ENCODE data around the gene TRPC4AP. TPM values are rescaled to one million over a fixed set of nuclear protein-coding genes. Genes with fewer than 3 reads are reported as not detected.
A peak's percentile ranks its signal among the peaks of the same experiment; 100 is the strongest.

The TRPC4AP gene
- total RNA-seq, 3 donors from 2014 or later (not counting 1 experiment from before 2014, with no cell fraction given): 72.3 to 79.0 (median 74.4) TPM

DNA sequence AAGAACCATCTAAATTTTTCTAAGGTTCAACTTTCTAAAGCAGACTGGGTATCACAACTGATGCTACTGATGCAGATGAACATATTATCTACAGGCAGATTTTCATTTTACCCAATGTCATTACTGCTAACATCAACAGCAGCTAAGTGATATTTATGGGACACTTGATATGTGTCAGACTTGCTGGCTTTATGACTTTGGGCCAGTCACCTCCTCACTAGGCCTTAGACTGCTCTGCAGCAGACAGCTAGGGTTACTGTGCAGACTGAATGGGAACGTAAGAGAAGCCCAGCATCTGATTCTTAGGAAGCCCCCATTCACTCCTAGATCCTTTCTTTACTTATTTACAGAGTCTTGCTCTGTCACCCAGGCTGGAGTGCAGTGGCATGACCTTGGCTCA, 70.8 kb downstream of the TRPC4AP start:
- Histone ChIP-seq H3K27me3 (ENCODE audit: control insufficient read depth, insufficient read depth, low read length) (no peaks in the 10 kb centered on the region), H3K36me3 (ENCODE audit: control insufficient read depth, insufficient read depth, low read length) (peaks cover 55% of the 10 kb centered on the region), H3K4me3 (ENCODE audit: low read length) (no peak overlapping the region), H3K27ac (ENCODE audit: low read length) (no peak overlapping the region), H3K9me3 (ENCODE audit: control insufficient read depth, insufficient read depth, low read length) (no peaks in the 10 kb centered on the region), H3K4me1 (ENCODE audit: control insufficient read depth, insufficient read depth, low read length) (no peaks in the 10 kb centered on the region)
- no peaks in the 10 kb centered on the region for H3K27me3 Mint-ChIP-seq (ENCODE audit: low read depth in 2 of 2)
- 95% methylated on average over 1 of the region's 1 CpG for WGBS (ENCODE audit: insufficient coverage)
- H3K4me3 Mint-ChIP-seq: no peak overlapping the region
- DNase-seq (no peak), ATAC-seq (no peak)
- TF ChIP-seq, protein P1, sequence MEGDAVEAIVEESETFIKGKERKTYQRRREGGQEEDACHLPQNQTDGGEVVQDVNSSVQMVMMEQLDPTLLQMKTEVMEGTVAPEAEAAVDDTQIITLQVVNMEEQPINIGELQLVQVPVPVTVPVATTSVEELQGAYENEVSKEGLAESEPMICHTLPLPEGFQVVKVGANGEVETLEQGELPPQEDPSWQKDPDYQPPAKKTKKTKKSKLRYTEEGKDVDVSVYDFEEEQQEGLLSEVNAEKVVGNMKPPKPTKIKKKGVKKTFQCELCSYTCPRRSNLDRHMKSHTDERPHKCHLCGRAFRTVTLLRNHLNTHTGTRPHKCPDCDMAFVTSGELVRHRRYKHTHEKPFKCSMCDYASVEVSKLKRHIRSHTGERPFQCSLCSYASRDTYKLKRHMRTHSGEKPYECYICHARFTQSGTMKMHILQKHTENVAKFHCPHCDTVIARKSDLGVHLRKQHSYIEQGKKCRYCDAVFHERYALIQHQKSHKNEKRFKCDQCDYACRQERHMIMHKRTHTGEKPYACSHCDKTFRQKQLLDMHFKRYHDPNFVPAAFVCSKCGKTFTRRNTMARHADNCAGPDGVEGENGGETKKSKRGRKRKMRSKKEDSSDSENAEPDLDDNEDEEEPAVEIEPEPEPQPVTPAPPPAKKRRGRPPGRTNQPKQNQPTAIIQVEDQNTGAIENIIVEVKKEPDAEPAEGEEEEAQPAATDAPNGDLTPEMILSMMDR (IDR thresholded peaks at IDR 0.05): no peak
- H3K4me1 Mint-ChIP-seq: peaks cover 0 to 5% of the 10 kb centered on the region in 2 donors
- intact Hi-C loops (cut with micrococcal nuclease): no loop called here
- no peaks in the 10 kb centered on the region for H3K9me3 Mint-ChIP-seq
- no peaks in the 10 kb centered on the region for H3K36me3 Mint-ChIP-seq
- no peak overlapping the region for H3K27ac Mint-ChIP-seq

DNA sequence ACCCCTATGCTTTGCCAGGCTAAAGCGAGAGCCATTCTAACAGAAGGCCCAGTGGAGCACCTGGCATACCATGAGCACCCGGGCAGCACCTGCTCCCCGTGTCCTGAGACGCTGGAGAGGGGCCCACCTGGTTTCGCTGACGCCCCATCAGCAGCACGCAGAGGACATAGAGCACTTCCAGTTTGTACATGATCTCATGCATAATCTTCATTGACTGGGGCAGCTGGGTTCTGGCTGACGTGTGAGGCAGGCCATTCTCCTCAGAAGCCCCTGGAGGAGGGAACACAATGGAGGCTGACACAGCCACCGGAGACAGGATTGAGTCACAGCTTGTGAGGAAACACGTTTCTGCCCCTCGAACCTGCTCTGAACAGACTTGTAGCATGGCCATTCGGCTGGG, 71.5 kb downstream of the TRPC4AP start:
- no peaks in the 10 kb centered on the region for H3K9me3 Mint-ChIP-seq

DNA sequence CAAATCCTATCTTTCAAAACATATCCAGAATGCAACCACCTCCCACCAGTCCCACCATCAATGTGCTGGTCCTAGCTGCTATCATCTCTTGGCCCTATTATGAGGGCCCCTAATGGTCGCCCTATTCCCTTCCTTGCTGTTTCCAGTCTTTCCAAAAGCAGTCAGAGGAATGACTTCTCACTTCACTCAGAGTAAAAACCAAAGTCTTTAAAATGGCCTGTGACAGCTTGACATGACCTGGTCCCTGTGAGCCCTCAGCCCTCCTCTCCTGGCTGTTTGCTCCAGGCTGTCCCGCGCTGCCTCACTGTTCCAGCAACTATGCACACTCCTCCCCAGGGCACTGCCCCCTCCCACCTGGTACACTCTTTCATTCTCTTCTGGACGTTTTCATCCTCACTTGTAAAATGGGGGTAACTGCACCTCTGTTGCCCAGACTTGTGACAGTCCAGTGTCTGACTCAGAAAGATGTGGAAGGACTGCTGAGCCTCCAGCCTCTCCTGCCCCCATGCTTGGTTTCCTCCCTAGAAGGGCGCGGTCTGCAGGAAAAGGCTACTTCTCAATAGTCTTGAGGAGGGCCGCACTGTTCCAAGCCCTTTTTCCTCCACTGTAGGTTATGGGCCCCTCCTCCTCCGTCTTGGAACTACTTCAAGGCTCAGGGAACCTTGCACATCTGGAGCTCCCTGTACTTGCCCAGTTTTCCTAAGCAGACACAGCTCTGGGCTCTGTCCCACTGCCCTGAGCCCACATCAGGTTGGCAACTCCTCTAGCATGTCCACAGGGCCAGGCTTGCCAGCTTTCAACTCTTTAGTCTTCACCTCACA, 72.3 kb downstream of the TRPC4AP start:
- Mint-ChIP-seq H3K27me3 (ENCODE audit: low read depth in 2 of 2) (no peaks in the 10 kb centered on the region), H3K36me3 (no peaks in the 10 kb centered on the region), H3K4me3 (no peak overlapping the region), H3K4me1 (peaks cover 0 to 5% of the 10 kb centered on the region in 2 donors), H3K27ac (peak overlapping the region in 1 of 2 donors; percentile 7), H3K9me3 (no peaks in the 10 kb centered on the region)
- ATAC-seq (no peak), DNase-seq (no peak)
- Histone ChIP-seq H3K27me3 (ENCODE audit: control insufficient read depth, insufficient read depth, low read length) (no peaks in the 10 kb centered on the region), H3K27ac (ENCODE audit: low read length) (no peak overlapping the region), H3K4me1 (ENCODE audit: control insufficient read depth, insufficient read depth, low read length) (no peaks in the 10 kb centered on the region), H3K9me3 (ENCODE audit: control insufficient read depth, insufficient read depth, low read length) (no peaks in the 10 kb centered on the region), H3K36me3 (ENCODE audit: control insufficient read depth, insufficient read depth, low read length) (peaks cover 61% of the 10 kb centered on the region), H3K4me3 (ENCODE audit: low read length) (no peak overlapping the region)
- TF ChIP-seq, protein P1 (IDR thresholded peaks at IDR 0.05): no peak
- intact Hi-C loops (cut with micrococcal nuclease): no loop called here
- 95% methylated on average over 8 of the region's 8 CpGs for WGBS (ENCODE audit: insufficient coverage)

More for the DNA sequence above, 71.5 kb downstream of the TRPC4AP start:
- TF ChIP-seq, protein P1 (IDR thresholded peaks at IDR 0.05): no peak
- 98% methylated on average over 12 of the region's 12 CpGs for WGBS (ENCODE audit: insufficient coverage)
- H3K4me1 Mint-ChIP-seq: peaks cover 0 to 5% of the 10 kb centered on the region in 2 donors
- Histone ChIP-seq H3K27ac (ENCODE audit: low read length) (no peak overlapping the region), H3K4me3 (ENCODE audit: low read length) (no peak overlapping the region), H3K36me3 (ENCODE audit: control insufficient read depth, insufficient read depth, low read length) (peaks cover 60% of the 10 kb centered on the region), H3K4me1 (ENCODE audit: control insufficient read depth, insufficient read depth, low read length) (no peaks in the 10 kb centered on the region), H3K27me3 (ENCODE audit: control insufficient read depth, insufficient read depth, low read length) (no peaks in the 10 kb centered on the region), H3K9me3 (ENCODE audit: control insufficient read depth, insufficient read depth, low read length) (no peaks in the 10 kb centered on the region)
- intact Hi-C loops (cut with micrococcal nuclease): no loop called here
- H3K4me3 Mint-ChIP-seq: no peak overlapping the region
- peak overlapping the region in 1 of 2 donors; percentile 7 for H3K27ac Mint-ChIP-seq
- ATAC-seq (no peak), DNase-seq (no peak)
- no peaks in the 10 kb centered on the region for H3K27me3 Mint-ChIP-seq (ENCODE audit: low read depth in 2 of 2)
- no peaks in the 10 kb centered on the region for H3K36me3 Mint-ChIP-seq
